Hepatocyte (in vitro differentiated cells): Measurements from ENCODE around the gene OR1E2. TPM values are rescaled to one million over a fixed set of nuclear protein-coding genes. Genes with fewer than 3 reads are reported as not detected.
A peak's percentile ranks its signal among the peaks of the same experiment; 100 is the strongest.

Source experiments
- DNase-seq: peaks from one replicate; pipeline ENCODE4 v3.0.0-alpha.2; 2016; ENCODE audit warnings: low spot score
- H2AFZ ChIP-seq: fragments of 200-600 bp; sonication (generic); 2 replicates; pipeline ENCODE4 v1.6.0; 2016; ENCODE audit warnings: antibody characterized with exemption, mild to moderate bottlenecking
- H3K27ac ChIP-seq: fragments of 200-600 bp; sonication (generic); 2 replicates; pipeline ENCODE4 v1.5.1; 2016; ENCODE audit warnings: mild to moderate bottlenecking
- H3K27me3 ChIP-seq: fragments of 200-600 bp; sonication (generic); 2 replicates; pipeline ENCODE4 v1.6.1; 2016
- H3K36me3 ChIP-seq: fragments of 200-600 bp; sonication (generic); replicated peaks from 2 replicates; pipeline ENCODE4 v1.5.1; 2016; ENCODE audit warnings: low read depth; ENCODE audit not compliant: insufficient read depth
- H3K4me1 ChIP-seq: fragments of 200-600 bp; sonication (generic); 2 replicates; pipeline ENCODE4 v1.5.1; 2016; ENCODE audit warnings: mild to moderate bottlenecking, moderate library complexity; ENCODE audit not compliant: insufficient read depth
- H3K4me2 ChIP-seq: fragments of 200-600 bp; sonication (generic); 2 replicates; pipeline ENCODE4 v1.6.0; 2016
- H3K4me3 ChIP-seq: fragments of 200-600 bp; sonication (generic); 2 replicates; pipeline ENCODE4 v1.5.1; 2016; ENCODE audit warnings: mild to moderate bottlenecking
- H3K79me2 ChIP-seq: fragments of 200-600 bp; sonication (generic); 2 replicates; pipeline ENCODE4 v1.6.0; 2017; ENCODE audit warnings: mild to moderate bottlenecking
- H3K9me2 ChIP-seq: fragments of 200-600 bp; sonication (generic); replicated peaks from 2 replicates; pipeline ENCODE4 v1.6.0; 2017; ENCODE audit warnings: mild to moderate bottlenecking; ENCODE audit not compliant: insufficient read depth
- H3K9me3 ChIP-seq: fragments of 200-600 bp; sonication (generic); 2 replicates; pipeline ENCODE4 v1.5.1; 2016; ENCODE audit warnings: low read depth, mild to moderate bottlenecking
- H4K20me1 ChIP-seq: fragments of 200-600 bp; sonication (generic); 2 replicates; pipeline ENCODE4 v1.6.0; 2016; ENCODE audit warnings: mild to moderate bottlenecking; ENCODE audit not compliant: insufficient read depth, poor library complexity, severe bottlenecking
- EZH2 ChIP-seq: fragments of 200-600 bp; sonication (generic); IDR thresholded peaks from 2 replicates; pipeline ENCODE4 v1.6.1; 2016; ENCODE audit warnings: antibody characterized with exemption, mild to moderate bottlenecking, borderline replicate concordance
- EZH2phosphoT487 ChIP-seq: fragments of 200-600 bp; sonication (generic); IDR thresholded peaks from one replicate; pipeline ENCODE4 v1.6.1; 2018; ENCODE audit warnings: antibody characterized with exemption, mild to moderate bottlenecking, low read depth, moderate library complexity; ENCODE audit not compliant: unreplicated experiment, severe bottlenecking
- WGBS: methylation state at CpG from one replicate; pipeline ENCODE4 v1.1.6; 2016; ENCODE audit warnings: low lambda C conversion rate; ENCODE audit errors: missing lambda C conversion rate; 5-methylcytosine and 5-hydroxymethylcytosine counted together
- polyA plus RNA-seq: library from polyadenylated mRNA; unstranded; fragments of >200 nt; fragmentation: Nextera tagmentation; extraction: Ambion mirVana; gene quantifications from 2 replicates; pipeline ENCODE4 v1.2.1, GENCODE V29; 2016
- total RNA-seq: library from RNA; depleted of rRNA; stranded (reverse); fragments of >200 nt; gene quantifications from 2 replicates; pipeline ENCODE4 v1.2.3, GENCODE V29; 2014
- TF ChIP-seq, protein P1 (sequence below): fragments of 200-600 bp; sonication (generic); IDR thresholded peaks from 2 replicates; pipeline ENCODE4 v1.5.1; 2016; ENCODE audit warnings: antibody characterized with exemption, mild to moderate bottlenecking; ENCODE audit not compliant: poor library complexity

OR1E2 gene, protein sequence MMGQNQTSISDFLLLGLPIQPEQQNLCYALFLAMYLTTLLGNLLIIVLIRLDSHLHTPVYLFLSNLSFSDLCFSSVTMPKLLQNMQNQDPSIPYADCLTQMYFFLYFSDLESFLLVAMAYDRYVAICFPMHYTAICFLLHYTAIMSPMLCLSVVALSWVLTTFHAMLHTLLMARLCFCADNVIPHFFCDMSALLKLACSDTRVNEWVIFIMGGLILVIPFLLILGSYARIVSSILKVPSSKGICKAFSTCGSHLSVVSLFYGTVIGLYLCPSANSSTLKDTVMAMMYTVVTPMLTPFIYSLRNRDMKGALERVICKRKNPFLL
- total RNA-seq, result not detected in 2 replicates
- polyA plus RNA-seq, result not detected in 2 replicates

DNA sequence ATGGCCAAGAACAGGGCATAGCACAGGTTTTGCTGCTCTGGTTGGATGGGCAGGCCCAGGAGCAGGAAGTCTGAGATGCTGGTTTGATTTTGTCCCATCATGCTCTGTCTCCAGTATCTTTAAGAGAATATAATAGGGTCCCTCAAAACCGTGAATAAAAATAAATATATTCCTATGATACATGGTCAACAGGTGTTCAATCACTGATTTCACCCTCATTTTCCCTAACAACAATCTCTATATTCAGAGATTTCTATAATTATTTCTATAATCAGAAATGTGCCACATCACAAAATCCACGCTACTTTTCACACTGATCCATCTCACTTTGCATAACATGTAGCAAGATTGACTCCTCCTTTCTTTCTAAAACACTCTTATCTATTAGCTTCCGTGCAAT is at the start of gene OR1E2:
Gene OR1E2 (minus strand): TSS at position 101 of the 400 bp plus-strand sequence. CDS start 0 bp downstream, at position 101.
- Histone ChIP-seq H4K20me1 (no peaks in the 10 kb centered on the region), H3K4me3 (no peak within 1 kb of the TSS), H3K4me2 (no peak within 1 kb of the TSS), H3K27me3 (no peaks in the 10 kb centered on the region), H2AFZ (no peak within 1 kb of the TSS), H3K9me3 (no peaks in the 10 kb centered on the region), H3K27ac (no peak within 1 kb of the TSS), H3K36me3 (no peaks in the 10 kb centered on the region), H3K79me2 (no peaks in the 10 kb centered on the region), H3K4me1 (no peaks in the 10 kb centered on the region), H3K9me2 (no peaks in the 10 kb centered on the region)
- no peak for DNase-seq
- 60% methylated on average over 3 of the region's 3 CpGs for WGBS
- TF ChIP-seq EZH2 (no peak), EZH2phosphoT487 (no peak)
- TF ChIP-seq, protein P1, sequence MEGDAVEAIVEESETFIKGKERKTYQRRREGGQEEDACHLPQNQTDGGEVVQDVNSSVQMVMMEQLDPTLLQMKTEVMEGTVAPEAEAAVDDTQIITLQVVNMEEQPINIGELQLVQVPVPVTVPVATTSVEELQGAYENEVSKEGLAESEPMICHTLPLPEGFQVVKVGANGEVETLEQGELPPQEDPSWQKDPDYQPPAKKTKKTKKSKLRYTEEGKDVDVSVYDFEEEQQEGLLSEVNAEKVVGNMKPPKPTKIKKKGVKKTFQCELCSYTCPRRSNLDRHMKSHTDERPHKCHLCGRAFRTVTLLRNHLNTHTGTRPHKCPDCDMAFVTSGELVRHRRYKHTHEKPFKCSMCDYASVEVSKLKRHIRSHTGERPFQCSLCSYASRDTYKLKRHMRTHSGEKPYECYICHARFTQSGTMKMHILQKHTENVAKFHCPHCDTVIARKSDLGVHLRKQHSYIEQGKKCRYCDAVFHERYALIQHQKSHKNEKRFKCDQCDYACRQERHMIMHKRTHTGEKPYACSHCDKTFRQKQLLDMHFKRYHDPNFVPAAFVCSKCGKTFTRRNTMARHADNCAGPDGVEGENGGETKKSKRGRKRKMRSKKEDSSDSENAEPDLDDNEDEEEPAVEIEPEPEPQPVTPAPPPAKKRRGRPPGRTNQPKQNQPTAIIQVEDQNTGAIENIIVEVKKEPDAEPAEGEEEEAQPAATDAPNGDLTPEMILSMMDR, result no peak

- Histone ChIP-seq H2AFZ (no peak overlapping the region), H3K79me2 (no peaks in the 10 kb centered on the region), H3K4me2 (no peak overlapping the region), H3K27ac (no peak overlapping the region), H3K9me3 (no peaks in the 10 kb centered on the region), H3K27me3 (no peaks in the 10 kb centered on the region), H3K4me1 (no peaks in the 10 kb centered on the region), H4K20me1 (no peaks in the 10 kb centered on the region), H3K9me2 (no peaks in the 10 kb centered on the region), H3K36me3 (no peaks in the 10 kb centered on the region), H3K4me3 (no peak overlapping the region)
- WGBS, result 47% methylated on average over 3 of the region's 3 CpGs
- no peak for TF ChIP-seq EZH2phosphoT487
- TF ChIP-seq EZH2, result no peak
- DNase-seq, result no peak
Observed at GRCh38 chr17:3482852-3483251, 49.2 kb upstream of the OR1E2 start.

DNA sequence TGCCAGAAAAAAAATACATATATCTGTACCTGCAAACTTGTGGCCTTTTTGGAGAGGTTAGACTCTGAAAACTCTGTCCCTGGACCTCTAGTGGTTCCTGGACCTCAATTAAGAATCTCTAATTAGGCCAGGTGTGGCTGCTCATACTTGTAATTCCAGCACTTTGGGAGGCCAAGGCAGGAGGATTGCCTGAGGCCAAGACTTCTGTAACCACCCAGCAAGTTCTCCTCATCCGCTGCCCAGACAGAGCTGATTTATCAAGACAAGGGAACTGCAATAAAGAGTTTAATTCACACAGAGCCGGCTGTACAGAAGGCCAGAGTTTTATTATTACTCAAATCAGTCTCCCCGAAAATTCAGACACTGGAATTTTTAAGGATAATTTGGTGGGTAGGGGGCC is 46.3 kb upstream of the OR1E2 start:
- TF ChIP-seq, protein P1, result no peak
- TF ChIP-seq EZH2phosphoT487, result no peak
- no peak for TF ChIP-seq EZH2
- no peaks in the 10 kb centered on the region for H3K36me3 ChIP-seq
- WGBS, result 70% methylated on average over 3 of the region's 3 CpGs

DNA sequence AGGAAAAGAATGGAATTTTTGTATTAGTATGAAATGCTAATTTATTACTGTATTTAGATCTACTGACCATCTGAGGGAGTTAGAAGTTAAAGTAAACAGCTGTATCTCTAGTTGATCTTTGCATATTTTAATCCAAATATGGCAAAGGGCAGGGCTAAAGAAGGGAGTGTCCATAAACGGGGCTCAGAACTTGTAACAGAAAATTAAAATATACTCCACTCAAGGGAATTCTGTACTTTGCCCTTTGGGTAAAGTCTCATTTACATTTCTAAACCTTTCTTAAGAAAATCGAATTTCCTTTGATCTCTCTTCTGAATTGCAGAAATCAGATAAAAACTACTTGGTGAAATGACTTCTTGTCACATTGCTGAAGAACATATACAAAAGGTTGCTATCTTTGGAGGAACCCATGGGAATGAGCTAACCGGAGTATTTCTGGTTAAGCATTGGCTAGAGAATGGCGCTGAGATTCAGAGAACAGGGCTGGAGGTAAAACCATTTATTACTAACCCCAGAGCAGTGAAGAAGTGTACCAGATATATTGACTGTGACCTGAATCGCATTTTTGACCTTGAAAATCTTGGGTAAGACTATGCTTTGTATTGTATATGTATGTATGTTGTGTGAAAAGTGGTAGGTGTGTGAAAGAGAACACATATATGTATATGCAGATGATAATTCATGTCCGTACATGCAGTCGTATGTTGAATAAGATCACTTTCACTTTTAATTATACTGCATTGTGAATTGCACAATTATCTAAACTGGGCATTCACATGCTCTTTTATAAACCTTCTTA is 42.4 kb upstream of the OR1E2 start, which contains the start of gene ASPA:
Gene ASPA (plus strand): TSS at position 186 of the 799 bp plus-strand sequence. CDS start 163 bp downstream, at position 349.
- WGBS, result 69% methylated on average over 7 of the region's 7 CpGs
- TF ChIP-seq EZH2 (no peak), EZH2phosphoT487 (no peak)
- TF ChIP-seq, protein P1, result no peak
- Histone ChIP-seq H3K27me3 (no peaks in the 10 kb centered on the region), H3K27ac (peak within 1 kb of the TSS; percentile 75), H3K36me3 (no peaks in the 10 kb centered on the region), H3K4me3 (no peak within 1 kb of the TSS), H4K20me1 (no peaks in the 10 kb centered on the region), H3K4me2 (peak within 1 kb of the TSS; percentile 55), H3K4me1 (peaks cover 20% of the 10 kb centered on the region), H3K79me2 (no peaks in the 10 kb centered on the region), H3K9me3 (no peaks in the 10 kb centered on the region), H3K9me2 (no peaks in the 10 kb centered on the region), H2AFZ (no peak within 1 kb of the TSS)
- no peak for DNase-seq

More for the DNA sequence above, 46.3 kb upstream of the OR1E2 start:
- Histone ChIP-seq H3K4me2 (no peak overlapping the region), H2AFZ (no peak overlapping the region), H3K9me3 (no peaks in the 10 kb centered on the region), H3K4me1 (peaks cover 9% of the 10 kb centered on the region), H3K4me3 (no peak overlapping the region), H4K20me1 (no peaks in the 10 kb centered on the region), H3K27ac (no peak overlapping the region), H3K9me2 (no peaks in the 10 kb centered on the region), H3K79me2 (no peaks in the 10 kb centered on the region), H3K27me3 (no peaks in the 10 kb centered on the region)
- DNase-seq, result no peak
